Stimulated activated CD8-positive, alpha-beta memory T cell treated with anti-CD3 and anti-CD28 coated beads, Interleukin-7, amount 100 ng/mL, for 1 hour (primary cell): ENCODE results near the gene NRXN3.

Experiments used
- DNase-seq, 2 donors: peaks; one replicate each; pipeline ENCODE4 v3.0.0-alpha.2; 2020; ENCODE audit warnings: low read depth in 2 of 2

Gene NRXN3

DNA sequence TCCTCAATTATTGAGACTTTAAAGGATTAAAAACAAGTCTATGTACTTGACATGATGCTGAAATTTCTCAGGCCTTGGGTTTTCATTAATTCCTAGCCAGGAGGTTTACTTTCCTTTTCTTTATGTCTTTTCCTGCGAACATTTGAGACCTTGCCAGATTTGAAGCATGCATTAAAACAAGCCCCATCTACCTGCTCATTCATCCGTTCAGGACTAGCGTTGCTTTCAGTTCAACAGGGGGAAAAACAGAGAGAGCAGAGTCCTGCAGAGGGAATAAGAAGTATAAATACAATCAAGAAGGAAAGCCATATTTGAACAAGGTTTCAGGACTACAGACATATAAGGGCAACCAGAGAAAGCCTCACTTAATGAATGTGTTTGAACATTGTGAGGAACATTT, 1498.8 kb downstream of the NRXN3 start:
- DNase-seq, result no peak

GRCh38 chr14:79670811-79671210, 1500.6 kb downstream of the NRXN3 start:
- DNase-seq, result no peak

DNA sequence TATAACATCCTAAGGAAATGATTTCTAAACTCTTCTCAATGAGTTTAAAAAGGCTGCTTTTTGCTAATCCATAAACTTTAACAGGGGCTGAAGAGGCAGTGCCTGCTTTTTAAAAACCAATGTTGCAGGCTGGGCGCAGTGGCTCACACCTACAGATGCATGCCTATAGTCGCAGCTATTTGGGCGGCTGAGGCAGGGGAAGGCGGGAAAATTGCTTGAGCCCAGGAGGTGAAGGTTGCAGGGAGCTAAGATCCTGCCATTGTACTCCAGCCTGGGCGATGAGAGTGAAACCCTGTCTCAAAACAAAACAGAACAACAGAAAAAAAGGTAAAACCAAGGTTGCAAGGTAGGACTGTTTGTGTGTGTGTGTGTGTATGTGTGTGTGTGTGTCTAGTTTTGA, 1509.9 kb downstream of the NRXN3 start:
- DNase-seq, result no peak

- DNase-seq, result no peak
Observed at GRCh38 chr14:79686196-79686595, 1516.0 kb downstream of the NRXN3 start.

DNA sequence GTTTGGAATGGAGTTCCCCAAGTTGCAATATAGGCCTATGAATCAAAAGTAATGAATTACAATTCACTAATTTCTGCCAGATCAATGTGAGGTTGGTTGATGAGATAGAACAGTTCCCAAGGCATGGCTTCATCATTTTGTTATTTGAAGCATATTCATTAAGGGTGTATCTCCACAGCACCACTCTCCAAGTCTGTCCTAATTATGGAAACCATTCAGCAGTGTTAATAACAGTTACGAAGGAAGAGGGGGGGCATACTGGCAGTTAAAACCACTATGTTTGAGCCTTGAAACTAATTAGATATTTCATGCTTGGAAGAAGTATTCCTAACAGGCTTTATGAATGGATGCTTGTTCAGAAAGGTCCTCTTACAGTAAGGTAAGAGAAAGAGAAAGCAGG, 1520.8 kb downstream of the NRXN3 start:
- DNase-seq, result no peak

DNA sequence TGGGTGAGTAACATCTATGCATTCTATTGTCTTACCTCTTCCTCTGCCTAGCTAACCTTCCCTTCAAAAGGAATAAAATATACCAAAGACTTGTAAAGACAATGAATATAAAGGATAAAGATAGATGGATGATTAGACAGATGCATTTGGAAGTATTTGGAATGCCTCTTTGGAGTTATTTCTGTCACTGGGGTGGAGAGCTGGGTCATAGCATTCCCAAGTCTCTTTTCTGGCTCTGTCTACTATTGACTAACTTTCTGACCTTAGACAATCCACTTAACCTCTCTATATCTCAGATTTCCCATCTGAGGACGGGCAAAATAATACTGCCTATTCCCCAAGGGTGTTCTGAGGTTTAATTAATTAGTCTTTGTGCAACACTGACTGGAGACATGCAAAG, 1523.8 kb downstream of the NRXN3 start:
- no peak for DNase-seq

- DNase-seq, result no peak
Observed at GRCh38 chr14:79695307-79695706, 1525.1 kb downstream of the NRXN3 start.

- DNase-seq, result no peak
Observed at GRCh38 chr14:79698298-79698711, 1528.1 kb downstream of the NRXN3 start.

- no peak for DNase-seq
Observed at GRCh38 chr14:79699206-79699605, 1529.0 kb downstream of the NRXN3 start.

- no peak for DNase-seq
Observed at GRCh38 chr14:79701371-79701770, 1531.2 kb downstream of the NRXN3 start.

GRCh38 chr14:79702197-79702596, 1532.0 kb downstream of the NRXN3 start:
- DNase-seq, result no peak

GRCh38 chr14:79703209-79703608, 1533.0 kb downstream of the NRXN3 start:
- DNase-seq, result no peak

GRCh38 chr14:79704041-79704807, 1534.1 kb downstream of the NRXN3 start:
- DNase-seq, result no peak

GRCh38 chr14:79705126-79705894, 1535.1 kb downstream of the NRXN3 start:
- DNase-seq, result no peak

DNA sequence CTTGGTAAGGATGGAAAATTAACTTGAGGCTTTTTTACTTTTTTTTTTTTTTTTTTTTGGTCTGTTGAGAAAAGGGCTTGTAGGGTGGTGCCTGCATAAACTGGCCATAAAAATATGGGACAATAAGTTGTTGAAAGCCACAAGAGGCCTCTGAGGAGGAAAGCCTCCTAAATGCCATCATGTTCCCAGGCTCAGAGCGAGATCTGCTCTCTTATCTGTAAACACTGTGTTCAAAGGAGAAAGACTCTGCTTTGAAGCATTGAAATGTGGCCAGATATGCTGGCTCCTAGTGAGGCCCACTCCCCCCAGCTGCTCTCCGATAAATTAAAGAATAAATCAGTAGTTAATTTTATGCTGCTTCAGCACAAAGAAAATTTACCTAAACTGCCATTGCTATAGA, 1536.2 kb downstream of the NRXN3 start:
- no peak for DNase-seq

DNA sequence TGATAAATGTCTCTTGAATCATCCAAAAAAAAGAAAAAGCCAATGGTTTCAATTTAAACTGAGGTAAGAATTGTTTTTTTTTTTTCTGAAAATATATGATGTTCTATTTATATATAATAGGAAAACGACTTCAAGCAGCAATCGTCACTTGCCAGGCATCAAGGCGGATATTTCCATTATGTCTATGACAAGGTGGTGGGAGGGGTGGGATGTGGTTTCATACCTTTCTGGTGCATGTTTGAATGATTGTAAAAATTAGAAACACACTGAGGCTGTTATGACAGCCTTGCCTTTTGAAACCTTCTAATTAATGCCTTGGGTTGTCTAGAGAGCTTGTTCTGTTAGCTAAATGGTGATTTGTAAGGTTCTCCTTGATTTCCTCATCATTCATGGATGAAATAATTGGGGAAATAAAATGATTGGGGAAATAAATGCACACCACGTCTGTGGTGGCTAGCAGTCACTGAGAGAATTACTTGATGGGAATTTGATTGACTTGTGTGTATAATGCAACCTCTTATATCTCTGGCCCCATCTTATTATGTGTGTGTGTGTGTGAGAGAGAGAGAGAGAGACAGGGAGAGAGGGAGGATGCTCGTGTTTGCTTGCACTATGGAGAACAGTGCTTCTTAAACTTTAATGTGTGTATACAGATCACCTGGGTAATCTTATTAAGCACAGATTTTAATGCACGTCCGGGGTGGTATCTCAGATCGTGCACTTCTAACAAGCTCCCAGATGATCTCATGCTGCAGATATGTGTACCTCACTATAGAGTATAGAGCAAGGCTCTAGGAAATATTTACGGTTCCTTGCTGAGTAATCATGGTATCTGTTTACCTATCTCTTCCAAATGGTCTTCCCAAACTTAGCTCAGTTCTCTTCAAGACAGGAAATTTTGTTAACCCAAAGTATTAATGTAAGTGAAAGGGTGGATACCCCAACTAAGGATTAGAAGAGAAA, 1538.5 kb downstream of the NRXN3 start:
- no peak for DNase-seq

DNA sequence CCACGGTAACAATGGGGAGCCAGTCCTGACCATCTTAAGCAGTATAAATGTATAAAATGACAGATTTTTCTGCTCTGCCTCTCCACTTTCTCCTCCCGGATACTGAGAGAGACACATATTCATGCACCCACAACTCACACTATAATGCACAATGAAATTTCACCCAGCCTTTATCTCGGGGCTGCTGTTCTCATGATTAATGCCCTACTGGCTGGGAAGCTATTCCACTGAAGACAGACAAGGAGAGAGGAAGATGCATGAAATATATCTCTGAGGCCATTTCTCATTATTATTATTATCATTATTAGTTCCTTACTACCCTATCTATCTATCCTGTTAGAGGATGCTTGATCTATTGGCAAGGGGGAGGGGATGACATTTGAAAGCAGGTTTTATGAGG, 1539.4 kb downstream of the NRXN3 start:
- no peak for DNase-seq

- DNase-seq, result no peak
Observed at GRCh38 chr14:79712302-79712950, 1542.3 kb downstream of the NRXN3 start.

DNA sequence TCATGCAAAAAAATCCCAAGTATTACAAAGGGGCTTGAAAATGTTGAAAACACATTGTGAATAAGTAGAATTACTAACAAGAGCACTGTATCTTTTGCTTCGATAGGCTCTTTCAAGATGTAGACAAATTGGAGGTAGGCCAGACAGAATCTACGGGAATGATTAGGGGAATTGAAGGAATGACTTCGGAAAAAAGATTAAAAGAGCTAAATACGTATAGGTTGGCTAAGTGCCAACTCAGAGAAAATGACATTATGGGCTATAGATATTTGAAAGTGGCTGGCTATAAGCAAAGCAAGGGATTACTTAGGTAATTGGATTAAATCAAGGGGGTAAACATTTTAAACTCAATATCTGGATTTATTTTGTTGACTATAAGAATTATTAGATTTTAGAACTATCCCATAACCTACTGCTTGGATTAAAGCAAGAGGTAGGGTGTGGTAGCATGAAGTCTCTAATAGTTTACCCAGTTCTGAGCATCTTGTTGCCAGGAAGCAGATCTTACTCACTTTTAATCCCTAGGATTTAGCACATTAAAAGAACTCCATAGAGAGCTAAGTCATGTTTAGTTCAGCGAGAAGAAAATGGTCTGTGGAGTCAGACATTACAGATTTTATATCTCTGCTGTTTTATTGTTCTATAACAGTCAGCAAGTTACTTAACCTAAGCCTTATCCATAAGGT, 1551.4 kb downstream of the NRXN3 start:
- no peak for DNase-seq

DNA sequence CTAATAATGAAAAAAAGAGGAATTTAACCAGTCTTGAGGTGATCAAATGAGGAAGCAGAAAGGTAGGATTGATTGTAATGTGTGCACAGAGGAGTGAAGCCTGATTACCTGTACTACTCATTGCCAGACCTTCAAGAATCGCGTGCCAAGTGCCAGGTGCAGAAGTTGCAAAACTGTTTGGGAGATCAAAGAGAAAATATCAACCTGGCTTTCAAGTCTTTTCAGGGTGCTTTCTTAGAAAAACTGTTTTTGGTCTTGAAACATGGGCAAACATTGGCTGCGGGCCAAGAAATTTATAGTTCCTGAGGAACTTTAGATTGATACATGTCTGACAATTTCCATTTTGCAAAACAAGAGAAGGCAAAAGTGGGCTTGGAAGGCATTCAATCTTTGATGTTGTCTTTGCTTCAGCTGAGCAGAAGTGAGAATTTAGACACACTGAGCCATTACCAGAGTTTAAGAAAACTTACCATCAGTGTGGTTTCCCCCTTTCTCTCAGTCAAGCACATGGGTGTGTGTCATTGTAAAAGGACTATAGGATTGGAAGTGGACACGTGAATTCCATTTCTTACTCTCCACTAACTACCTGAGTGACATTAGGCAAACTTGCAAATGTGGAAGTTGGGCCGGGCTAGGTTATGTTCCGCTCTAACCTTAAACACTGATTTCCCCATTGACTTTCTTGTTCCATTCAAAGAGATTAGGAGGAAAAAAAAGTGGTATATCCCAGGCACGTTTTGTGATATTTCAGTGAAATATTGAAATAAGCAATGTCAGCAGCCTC, 1555.0 kb downstream of the NRXN3 start:
- no peak for DNase-seq
